HepG2 (cell line): Measurements from ENCODE around the gene WDR54. TPM values are rescaled to one million over a fixed set of nuclear protein-coding genes. Genes with fewer than 3 reads are reported as not detected.
A peak's percentile ranks its signal among the peaks of the same experiment; 100 is the strongest.

ENCODE experiments used
- AGO2 ChIP-seq: fragments of 200-400 bp; formaldehyde crosslinking; optimal IDR thresholded peaks from 2 replicates; pipeline ENCODE3; 2017; ENCODE audit warnings: mild to moderate bottlenecking, low read depth, low read length, moderate library complexity
- ERF ChIP-seq: IDR thresholded peaks from 2 replicates; pipeline ENCODE4 v1.6.1; 2018; ENCODE audit warnings: missing biosample characterization, missing genetic modification reagents
- GLI4 ChIP-seq: sonication (generic); formaldehyde crosslinking; IDR thresholded peaks from 2 replicates; pipeline ENCODE4 v1.5.1; 2020; ENCODE audit warnings: missing genetic modification reagents, mild to moderate bottlenecking, moderate library complexity, borderline replicate concordance
- HMGA1 ChIP-seq: sonication (generic); formaldehyde crosslinking; conservative IDR thresholded peaks from 2 replicates; pipeline ENCODE4 v1.4.0; 2020; ENCODE audit warnings: missing genetic modification reagents
- HOXA7 ChIP-seq: sonication (generic); formaldehyde crosslinking; IDR thresholded peaks from 2 replicates; pipeline ENCODE4 v1.8.1; 2022; ENCODE audit warnings: mild to moderate bottlenecking, missing genetic modification reagents, moderate library complexity
- MLLT10 ChIP-seq: sonication (generic); formaldehyde crosslinking; IDR thresholded peaks from 2 replicates; pipeline ENCODE4 v1.4.0; 2020; ENCODE audit warnings: missing genetic modification reagents
- PREB ChIP-seq: sonication (generic); formaldehyde crosslinking; IDR thresholded peaks from 2 replicates; pipeline ENCODE4 v1.4.0; 2020; ENCODE audit warnings: missing genetic modification reagents
- TMF1 ChIP-seq: sonication (generic); formaldehyde crosslinking; IDR thresholded peaks from 2 replicates; pipeline ENCODE4 v1.8.1; 2022; ENCODE audit warnings: low read depth, missing genetic modification reagents
- ZBTB4 ChIP-seq: sonication (generic); formaldehyde crosslinking; IDR thresholded peaks from 2 replicates; pipeline ENCODE4 v1.4.0; 2020; ENCODE audit warnings: missing genetic modification reagents, mild to moderate bottlenecking, borderline replicate concordance
- ZMYM4 ChIP-seq: sonication (generic); formaldehyde crosslinking; IDR thresholded peaks from 2 replicates; pipeline ENCODE4 v1.8.1; 2023; ENCODE audit warnings: mild to moderate bottlenecking, missing genetic modification reagents
- ZNF33A ChIP-seq: sonication (generic); formaldehyde crosslinking; IDR thresholded peaks from 2 replicates; pipeline ENCODE4 v1.5.1; 2020; ENCODE audit warnings: missing genetic modification reagents, mild to moderate bottlenecking, moderate library complexity, borderline replicate concordance
- ZNF607 ChIP-seq: sonication (generic); formaldehyde crosslinking; IDR thresholded peaks from 2 replicates; pipeline ENCODE4 v1.5.1; 2020; ENCODE audit warnings: missing genetic modification reagents, mild to moderate bottlenecking, borderline replicate concordance
- ZNF7 ChIP-seq: IDR thresholded peaks from 2 replicates; pipeline ENCODE4 v1.6.1; 2016; ENCODE audit warnings: missing biosample characterization, missing genetic modification reagents
- ZNF784 ChIP-seq: sonication (generic); formaldehyde crosslinking; IDR thresholded peaks from 2 replicates; pipeline ENCODE4 v1.5.1; 2020; ENCODE audit warnings: missing genetic modification reagents, mild to moderate bottlenecking, borderline replicate concordance
- polyA plus RNA-seq, 8 experiments: library from polyadenylated mRNA; depleted of rRNA in 3 of 8; stranded (reverse) in 7 of 8; unstranded in 1 of 8; fragments of >200 nt; fragmentation: Illumina TruSeq in 4 of 8; extraction: Trizol in 4 of 8; gene quantifications; 2 replicates each; pipeline versions ENCODE4 v1.2.1 to v1.2.3, GENCODE V29; 2011 to 2016; ENCODE audit warnings: low read depth in 4 of 8, missing spikeins in 1 of 8, mixed read lengths in 1 of 8; ENCODE audit not compliant: insufficient read depth in 1 of 8
- total RNA-seq, 5 experiments: library from RNA; depleted of rRNA; stranded (reverse); fragments of >200 nt; fragmentation: Illumina TruSeq; extraction: Trizol; gene quantifications; 2 replicates each; pipeline ENCODE4 v1.2.3, GENCODE V29; 2016; ENCODE audit warnings: low read depth in 1 of 5
- TF ChIP-seq, protein P1 (sequence below): sonication (generic); formaldehyde crosslinking; conservative IDR thresholded peaks from 2 replicates; pipeline ENCODE4 v1.8.0; 2022; ENCODE audit warnings: missing genetic modification reagents
- TF ChIP-seq, protein P2 (sequence below): sonication (generic); formaldehyde crosslinking; IDR thresholded peaks from 2 replicates; pipeline ENCODE4 v1.9.0; 2021; ENCODE audit warnings: missing genetic modification reagents, mild to moderate bottlenecking, borderline replicate concordance
- TF ChIP-seq, protein P3 (sequence below): sonication (generic); formaldehyde crosslinking; IDR thresholded peaks from 2 replicates; pipeline ENCODE4 v1.5.0; 2020; ENCODE audit warnings: mild to moderate bottlenecking, missing genetic modification reagents, borderline replicate concordance

The WDR54 gene
- total and polyA plus RNA-seq, 2 of the 13 experiments (the other 11 are each of a cell fraction or from before 2014, with no cell fraction given): 2.0 to 17.3 TPM

DNA sequence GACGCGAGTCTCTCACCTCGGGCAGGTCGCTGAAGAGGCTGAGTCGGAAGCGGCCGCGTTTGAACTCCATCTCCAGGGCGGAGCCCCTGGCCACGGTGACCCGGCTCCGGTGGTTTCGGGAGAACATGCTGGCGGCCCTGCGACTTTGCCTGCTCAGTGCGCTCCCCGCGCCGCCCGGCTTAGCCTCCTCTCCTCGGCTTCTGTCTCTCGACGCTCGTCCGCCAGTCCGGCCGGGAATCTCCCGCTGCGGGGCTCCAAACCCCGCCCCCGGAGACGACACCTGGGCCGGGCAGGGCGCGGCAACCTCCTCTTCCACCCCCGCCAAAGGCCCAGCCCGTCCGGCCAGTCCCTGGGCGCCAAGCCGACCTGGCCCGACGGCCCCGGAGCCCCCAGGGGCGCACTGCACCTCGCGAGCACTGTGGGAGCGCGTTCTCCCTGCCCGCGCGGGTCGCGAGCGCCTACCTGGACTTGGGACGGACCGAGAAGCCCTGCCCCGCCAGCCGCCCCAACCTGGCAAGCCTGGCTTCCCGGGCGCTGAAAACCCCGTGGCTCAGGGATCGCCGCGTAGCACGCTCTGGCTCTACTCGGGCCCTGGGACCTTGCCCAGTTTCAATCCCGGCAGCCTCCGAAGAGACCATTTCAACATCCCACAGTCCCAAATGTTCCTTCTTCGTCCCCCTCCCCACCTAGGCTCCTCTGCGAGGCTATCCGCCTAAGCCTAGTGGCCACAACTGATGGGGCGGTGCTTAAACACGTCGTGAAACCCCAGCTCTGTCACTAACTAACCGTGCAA is 20.4 kb downstream of the WDR54 start, which contains the start of gene RTKN (continued):
- TF ChIP-seq PREB (CRISPR knock-in tag) (no peak), AGO2 (peak; percentile 98), ZBTB4 (no peak), TMF1 (CRISPR knock-in tag) (peak; percentile 31; the same call in 1 of the 2 replicates), ZNF33A (CRISPR knock-in tag) (no peak; the same call in none of the 2 replicates), ZNF784 (CRISPR knock-in tag) (peak; percentile 99), HMGA1 (CRISPR knock-in tag) (no peak), ZNF607 (CRISPR knock-in tag) (peak; percentile 68; the same call in 1 of the 2 replicates), MLLT10 (0 out of 2 replicates have a peak, but pooled peaks have one; percentile 70), ZMYM4 (no peak), GLI4 (CRISPR knock-in tag) (peak; percentile 96; the same call in 1 of the 2 replicates), ZNF7 (no peak), ERF (CRISPR knock-in tag) (peak; percentile 81; the same call in 1 of the 2 replicates), HOXA7 (no peak)
- TF ChIP-seq, protein P1, sequence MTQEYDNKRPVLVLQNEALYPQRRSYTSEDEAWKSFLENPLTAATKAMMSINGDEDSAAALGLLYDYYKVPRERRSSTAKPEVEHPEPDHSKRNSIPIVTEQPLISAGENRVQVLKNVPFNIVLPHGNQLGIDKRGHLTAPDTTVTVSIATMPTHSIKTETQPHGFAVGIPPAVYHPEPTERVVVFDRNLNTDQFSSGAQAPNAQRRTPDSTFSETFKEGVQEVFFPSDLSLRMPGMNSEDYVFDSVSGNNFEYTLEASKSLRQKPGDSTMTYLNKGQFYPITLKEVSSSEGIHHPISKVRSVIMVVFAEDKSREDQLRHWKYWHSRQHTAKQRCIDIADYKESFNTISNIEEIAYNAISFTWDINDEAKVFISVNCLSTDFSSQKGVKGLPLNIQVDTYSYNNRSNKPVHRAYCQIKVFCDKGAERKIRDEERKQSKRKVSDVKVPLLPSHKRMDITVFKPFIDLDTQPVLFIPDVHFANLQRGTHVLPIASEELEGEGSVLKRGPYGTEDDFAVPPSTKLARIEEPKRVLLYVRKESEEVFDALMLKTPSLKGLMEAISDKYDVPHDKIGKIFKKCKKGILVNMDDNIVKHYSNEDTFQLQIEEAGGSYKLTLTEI (CRISPR knock-in tag): no peak
- TF ChIP-seq, protein P2, sequence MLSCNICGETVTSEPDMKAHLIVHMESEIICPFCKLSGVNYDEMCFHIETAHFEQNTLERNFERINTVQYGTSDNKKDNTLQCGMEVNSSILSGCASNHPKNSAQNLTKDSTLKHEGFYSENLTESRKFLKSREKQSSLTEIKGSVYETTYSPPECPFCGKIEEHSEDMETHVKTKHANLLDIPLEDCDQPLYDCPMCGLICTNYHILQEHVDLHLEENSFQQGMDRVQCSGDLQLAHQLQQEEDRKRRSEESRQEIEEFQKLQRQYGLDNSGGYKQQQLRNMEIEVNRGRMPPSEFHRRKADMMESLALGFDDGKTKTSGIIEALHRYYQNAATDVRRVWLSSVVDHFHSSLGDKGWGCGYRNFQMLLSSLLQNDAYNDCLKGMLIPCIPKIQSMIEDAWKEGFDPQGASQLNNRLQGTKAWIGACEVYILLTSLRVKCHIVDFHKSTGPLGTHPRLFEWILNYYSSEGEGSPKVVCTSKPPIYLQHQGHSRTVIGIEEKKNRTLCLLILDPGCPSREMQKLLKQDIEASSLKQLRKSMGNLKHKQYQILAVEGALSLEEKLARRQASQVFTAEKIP (CRISPR knock-in tag): no peak
- TF ChIP-seq, protein P3, sequence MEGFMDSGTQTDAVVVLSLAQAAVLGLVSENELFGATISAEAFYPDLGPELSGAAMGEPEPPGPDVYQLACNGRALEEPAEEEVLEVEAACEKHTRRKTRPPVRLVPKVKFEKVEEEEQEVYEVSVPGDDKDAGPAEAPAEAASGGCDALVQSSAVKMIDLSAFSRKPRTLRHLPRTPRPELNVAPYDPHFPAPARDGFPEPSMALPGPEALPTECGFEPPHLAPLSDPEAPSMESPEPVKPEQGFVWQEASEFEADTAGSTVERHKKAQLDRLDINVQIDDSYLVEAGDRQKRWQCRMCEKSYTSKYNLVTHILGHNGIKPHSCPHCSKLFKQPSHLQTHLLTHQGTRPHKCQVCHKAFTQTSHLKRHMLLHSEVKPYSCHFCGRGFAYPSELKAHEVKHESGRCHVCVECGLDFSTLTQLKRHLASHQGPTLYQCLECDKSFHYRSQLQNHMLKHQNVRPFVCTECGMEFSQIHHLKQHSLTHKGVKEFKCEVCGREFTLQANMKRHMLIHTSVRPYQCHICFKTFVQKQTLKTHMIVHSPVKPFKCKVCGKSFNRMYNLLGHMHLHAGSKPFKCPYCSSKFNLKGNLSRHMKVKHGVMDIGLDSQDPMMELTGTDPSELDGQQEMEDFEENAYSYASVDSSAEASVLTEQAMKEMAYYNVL (CRISPR knock-in tag): peak; percentile 50
